Stimulated activated naive CD8-positive, alpha-beta T cell treated with anti-CD3 and anti-CD28 coated beads, Interleukin-15, Interleukin-2, amounts not matched to agents 100 ng/mL and 50 ng/mL, for 24 hours (primary cell): ENCODE measurements around the gene SH3GL1.

ENCODE experiments used
- H3K27ac Mint-ChIP-seq: one replicate; pipeline ENCODE4 v1.8.0; 2021; ENCODE audit warnings: mild to moderate bottlenecking, mixed read lengths
- H3K27me3 Mint-ChIP-seq: one replicate; pipeline ENCODE4 v1.8.0; 2021; ENCODE audit warnings: mixed read lengths
- H3K36me3 Mint-ChIP-seq: one replicate; pipeline ENCODE4 v1.8.0; 2021; ENCODE audit warnings: low read depth, mixed read lengths
- H3K4me1 Mint-ChIP-seq: one replicate; pipeline ENCODE4 v1.8.0; 2021; ENCODE audit warnings: low read depth, mixed read lengths
- H3K4me3 Mint-ChIP-seq: one replicate; pipeline ENCODE4 v1.8.0; 2021; ENCODE audit warnings: mild to moderate bottlenecking, mixed read lengths
- H3K9me3 Mint-ChIP-seq: one replicate; pipeline ENCODE4 v1.8.0; 2021; ENCODE audit warnings: mixed read lengths

SH3GL1 gene

GRCh38 chr19:4441994-4442818 is 41.9 kb upstream of the SH3GL1 start:
- Mint-ChIP-seq H3K4me1 (no peaks in the 10 kb centered on the region), H3K27me3 (no peaks in the 10 kb centered on the region), H3K4me3 (peak overlapping the region; percentile 3), H3K36me3 (peaks cover 31% of the 10 kb centered on the region), H3K9me3 (no peaks in the 10 kb centered on the region), H3K27ac (no peak overlapping the region)

- Mint-ChIP-seq H3K9me3 (no peaks in the 10 kb centered on the region), H3K27me3 (no peaks in the 10 kb centered on the region), H3K36me3 (peaks cover 39% of the 10 kb centered on the region), H3K27ac (no peak overlapping the region), H3K4me3 (no peak overlapping the region), H3K4me1 (no peaks in the 10 kb centered on the region)
Measured at GRCh38 chr19:4439243-4439642, 38.9 kb upstream of the SH3GL1 start.

- H3K27me3 Mint-ChIP-seq = no peaks in the 10 kb centered on the region
- H3K36me3 Mint-ChIP-seq = peaks cover 40% of the 10 kb centered on the region
- H3K4me3 Mint-ChIP-seq = no peak overlapping the region
- no peak overlapping the region for H3K27ac Mint-ChIP-seq
- no peaks in the 10 kb centered on the region for H3K9me3 Mint-ChIP-seq
- no peaks in the 10 kb centered on the region for H3K4me1 Mint-ChIP-seq
Measured at GRCh38 chr19:4437103-4437502, 36.8 kb upstream of the SH3GL1 start.

GRCh38 chr19:4436231-4436630 is 35.9 kb upstream of the SH3GL1 start:
- H3K4me3 Mint-ChIP-seq = no peak overlapping the region
- peaks cover 46% of the 10 kb centered on the region for H3K36me3 Mint-ChIP-seq
- H3K4me1 Mint-ChIP-seq = no peaks in the 10 kb centered on the region
- no peaks in the 10 kb centered on the region for H3K27me3 Mint-ChIP-seq
- no peaks in the 10 kb centered on the region for H3K9me3 Mint-ChIP-seq
- H3K27ac Mint-ChIP-seq = no peak overlapping the region

- Mint-ChIP-seq H3K27me3 (no peaks in the 10 kb centered on the region), H3K36me3 (peaks cover 54% of the 10 kb centered on the region), H3K9me3 (no peaks in the 10 kb centered on the region), H3K4me3 (no peak overlapping the region), H3K27ac (no peak overlapping the region), H3K4me1 (no peaks in the 10 kb centered on the region)
Measured at GRCh38 chr19:4434391-4434790, 34.0 kb upstream of the SH3GL1 start.

- no peaks in the 10 kb centered on the region for H3K4me1 Mint-ChIP-seq
- H3K27ac Mint-ChIP-seq = no peak overlapping the region
- H3K36me3 Mint-ChIP-seq = peaks cover 59% of the 10 kb centered on the region
- no peaks in the 10 kb centered on the region for H3K9me3 Mint-ChIP-seq
- H3K4me3 Mint-ChIP-seq = no peak overlapping the region
- H3K27me3 Mint-ChIP-seq = no peaks in the 10 kb centered on the region
Measured at GRCh38 chr19:4432918-4433506, 32.7 kb upstream of the SH3GL1 start.

- no peak overlapping the region for H3K4me3 Mint-ChIP-seq
- no peaks in the 10 kb centered on the region for H3K9me3 Mint-ChIP-seq
- H3K4me1 Mint-ChIP-seq = no peaks in the 10 kb centered on the region
- H3K27ac Mint-ChIP-seq = no peak overlapping the region
- no peaks in the 10 kb centered on the region for H3K27me3 Mint-ChIP-seq
- peaks cover 57% of the 10 kb centered on the region for H3K36me3 Mint-ChIP-seq
Measured at GRCh38 chr19:4431808-4432674, 31.7 kb upstream of the SH3GL1 start.

GRCh38 chr19:4431296-4431695 is 30.9 kb upstream of the SH3GL1 start:
- Mint-ChIP-seq H3K36me3 (peaks cover 57% of the 10 kb centered on the region), H3K27me3 (no peaks in the 10 kb centered on the region), H3K4me3 (no peak overlapping the region), H3K27ac (no peak overlapping the region), H3K9me3 (no peaks in the 10 kb centered on the region), H3K4me1 (no peaks in the 10 kb centered on the region)

- peaks cover 61% of the 10 kb centered on the region for H3K36me3 Mint-ChIP-seq
- H3K4me3 Mint-ChIP-seq = no peak overlapping the region
- H3K27ac Mint-ChIP-seq = no peak overlapping the region
- no peaks in the 10 kb centered on the region for H3K9me3 Mint-ChIP-seq
- no peaks in the 10 kb centered on the region for H3K27me3 Mint-ChIP-seq
- H3K4me1 Mint-ChIP-seq = no peaks in the 10 kb centered on the region
Measured at GRCh38 chr19:4430760-4431159, 30.4 kb upstream of the SH3GL1 start.

GRCh38 chr19:4429771-4430171 is 29.4 kb upstream of the SH3GL1 start:
- Mint-ChIP-seq H3K9me3 (no peaks in the 10 kb centered on the region), H3K36me3 (peaks cover 66% of the 10 kb centered on the region), H3K4me3 (no peak overlapping the region), H3K4me1 (no peaks in the 10 kb centered on the region), H3K27ac (no peak overlapping the region), H3K27me3 (no peaks in the 10 kb centered on the region)

GRCh38 chr19:4429256-4429655 is 28.9 kb upstream of the SH3GL1 start:
- Mint-ChIP-seq H3K27ac (no peak overlapping the region), H3K27me3 (no peaks in the 10 kb centered on the region), H3K4me1 (no peaks in the 10 kb centered on the region), H3K36me3 (peaks cover 64% of the 10 kb centered on the region), H3K4me3 (no peak overlapping the region), H3K9me3 (no peaks in the 10 kb centered on the region)

GRCh38 chr19:4428326-4428975 is 28.1 kb upstream of the SH3GL1 start:
- peaks cover 66% of the 10 kb centered on the region for H3K36me3 Mint-ChIP-seq
- H3K4me3 Mint-ChIP-seq = no peak overlapping the region
- no peaks in the 10 kb centered on the region for H3K9me3 Mint-ChIP-seq
- no peaks in the 10 kb centered on the region for H3K4me1 Mint-ChIP-seq
- H3K27me3 Mint-ChIP-seq = no peaks in the 10 kb centered on the region
- no peak overlapping the region for H3K27ac Mint-ChIP-seq

- Mint-ChIP-seq H3K36me3 (peaks cover 57% of the 10 kb centered on the region), H3K27ac (no peak overlapping the region), H3K4me1 (no peaks in the 10 kb centered on the region), H3K27me3 (no peaks in the 10 kb centered on the region), H3K4me3 (no peak overlapping the region), H3K9me3 (no peaks in the 10 kb centered on the region)
Measured at GRCh38 chr19:4425537-4425936, 25.2 kb upstream of the SH3GL1 start.

GRCh38 chr19:4423416-4424126 is 23.2 kb upstream of the SH3GL1 start:
- Mint-ChIP-seq H3K27me3 (no peaks in the 10 kb centered on the region), H3K4me1 (no peaks in the 10 kb centered on the region), H3K9me3 (no peaks in the 10 kb centered on the region), H3K27ac (no peak overlapping the region), H3K36me3 (peaks cover 42% of the 10 kb centered on the region), H3K4me3 (no peak overlapping the region)
